ENCODE data around the gene FLYWCH2.

FLYWCH2 gene

GRCh38 chr16:2839650-2840450 is 43.2 kb upstream of the FLYWCH2 start:
- no peak for DNase-seq (ENCODE audit: low read depth, low spot score)
- H3K4me3 ChIP-seq (ENCODE audit: low read depth, low read length) = no peak overlapping the region
- in situ Hi-C loops (cut with HindIII; ENCODE audit: low sequenced_read_pairs) = no loop called here
- no peak for TF ChIP-seq CTCF (IDR thresholded peaks at IDR 0.05; ENCODE audit: low read depth, low read length)

GRCh38 chr16:2840914-2841313 is 42.1 kb upstream of the FLYWCH2 start:
- DNase-seq (ENCODE audit: low read depth, low spot score) = no peak
- TF ChIP-seq CTCF (IDR thresholded peaks at IDR 0.05; ENCODE audit: low read depth, low read length) = no peak
- H3K4me3 ChIP-seq (ENCODE audit: low read depth, low read length) = no peak overlapping the region
- in situ Hi-C loops (cut with HindIII; ENCODE audit: low sequenced_read_pairs) = no loop called here

DNA sequence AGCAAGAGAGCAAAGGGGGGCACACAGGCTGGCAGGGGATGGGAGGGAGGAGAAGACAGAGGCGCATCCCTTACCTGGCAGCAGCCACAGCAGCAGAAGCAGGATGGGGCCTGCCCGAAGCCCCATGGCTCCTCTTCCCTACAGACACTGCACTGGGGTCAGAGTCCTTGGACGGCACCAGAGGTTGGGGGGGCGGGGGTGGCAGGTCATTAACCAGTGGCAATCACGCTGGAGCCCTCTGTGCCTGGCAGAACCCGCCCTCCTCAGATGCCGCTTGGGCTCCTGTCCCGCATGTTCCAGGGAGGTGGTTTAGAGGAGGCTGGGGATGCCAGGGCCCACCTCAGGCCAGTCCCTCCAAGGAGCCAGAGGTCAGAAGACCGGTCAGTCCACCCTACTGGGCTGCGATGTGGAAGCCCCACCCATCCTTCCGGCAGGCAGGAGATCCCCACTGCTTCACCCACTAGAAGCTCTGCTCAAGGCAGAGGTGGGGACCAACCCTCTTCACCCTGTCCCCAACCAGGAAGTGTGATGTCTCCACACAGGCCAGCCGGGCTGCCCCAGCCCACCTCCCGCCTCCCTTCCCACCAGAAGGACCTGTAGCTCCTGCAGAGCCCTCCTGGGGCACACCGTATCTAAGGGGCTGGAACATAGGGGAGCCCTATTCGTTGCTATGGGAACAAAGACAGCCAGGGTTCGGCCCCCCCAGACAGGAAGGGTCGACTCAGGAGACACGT is 41.2 kb upstream of the FLYWCH2 start:
- no peak for TF ChIP-seq CTCF (IDR thresholded peaks at IDR 0.05; ENCODE audit: low read depth, low read length)
- in situ Hi-C loops (cut with HindIII; ENCODE audit: low sequenced_read_pairs) = no loop called here
- no peak for DNase-seq (ENCODE audit: low read depth, low spot score)
- H3K4me3 ChIP-seq (ENCODE audit: low read depth, low read length) = no peak overlapping the region

GRCh38 chr16:2842340-2843000 is 40.5 kb upstream of the FLYWCH2 start:
- peak overlapping the region; percentile 14 for H3K4me3 ChIP-seq (ENCODE audit: low read depth, low read length)
- in situ Hi-C loops (cut with HindIII; ENCODE audit: low sequenced_read_pairs) = no loop called here
- peak; percentile 16 for DNase-seq (ENCODE audit: low read depth, low spot score)
- TF ChIP-seq CTCF (IDR thresholded peaks at IDR 0.05; ENCODE audit: low read depth, low read length) = peak; percentile 57

GRCh38 chr16:2843526-2843925 is 39.5 kb upstream of the FLYWCH2 start:
- no peak for DNase-seq (ENCODE audit: low read depth, low spot score)
- H3K4me3 ChIP-seq (ENCODE audit: low read depth, low read length) = no peak overlapping the region
- no peak for TF ChIP-seq CTCF (IDR thresholded peaks at IDR 0.05; ENCODE audit: low read depth, low read length)
- in situ Hi-C loops (cut with HindIII; ENCODE audit: low sequenced_read_pairs) = no loop called here

- in situ Hi-C loops (cut with HindIII; ENCODE audit: low sequenced_read_pairs) = no loop called here
- DNase-seq (ENCODE audit: low read depth, low spot score) = no peak
- no peak overlapping the region for H3K4me3 ChIP-seq (ENCODE audit: low read depth, low read length)
- no peak for TF ChIP-seq CTCF (IDR thresholded peaks at IDR 0.05; ENCODE audit: low read depth, low read length)
Measured at GRCh38 chr16:2845116-2845515, 37.9 kb upstream of the FLYWCH2 start.

All from astrocyte of the spinal cord (primary cell).